IMR-90 (cell line): Measurements from ENCODE around the gene IL17C. TPM values are rescaled to one million over a fixed set of nuclear protein-coding genes. Genes with fewer than 3 reads are reported as not detected.

ENCODE experiments used
- ATAC-seq: fragments of 200-7000 bp; cut with Tn5 transposase; 2 replicates; pipeline ENCODE4 v1.9.1; 2020; ENCODE audit warnings: low read depth, mild to moderate bottlenecking, moderate library complexity
- BruUV-seq: library from RNA; stranded (reverse); fragments of 400-500 nt; replicated peaks from 2 replicates; lab custom pipeline; 2021; lab: Mats Ljungman, UMichigan
- CTCF ChIA-PET: fragments of 300-600 bp; formaldehyde crosslinking; extraction: SDS; loops from one replicate; lab custom pipeline; 2021; ENCODE audit warnings: antibody characterized with exemption; lab: Yijun Ruan, JAX
- POLR2A ChIA-PET: fragments of 300-600 bp; sonication (Branson Sonifier 250); formaldehyde crosslinking; loops from one replicate; lab custom pipeline; 2022; ENCODE audit warnings: antibody characterized with exemption; ENCODE audit not compliant: unreplicated experiment; lab: Charles Lee
- DNase-seq: peaks from one replicate; pipeline ENCODE4 v3.0.0; 2013
- H2AFZ ChIP-seq: replicated peaks from 2 replicates; pipeline ENCODE3; 2013; ENCODE audit warnings: low read length, mild to moderate bottlenecking; ENCODE audit not compliant: poor library complexity
- H2AK5ac ChIP-seq: 2 replicates; pipeline ENCODE4 v1.6.1; 2013; ENCODE audit warnings: low read depth, low read length, inconsistent platforms
- H2AK9ac ChIP-seq: replicated peaks from 2 replicates; pipeline ENCODE3; 2013; ENCODE audit warnings: mild to moderate bottlenecking, low read depth, low read length, moderate library complexity; ENCODE audit not compliant: poor library complexity
- H2BK120ac ChIP-seq: 2 replicates; pipeline ENCODE4 v1.6.1; 2013; ENCODE audit warnings: low read depth, low read length, inconsistent platforms
- H2BK15ac ChIP-seq: 3 replicates; pipeline ENCODE4 v1.6.1; 2013; ENCODE audit warnings: low read depth, low read length, inconsistent platforms
- H2BK20ac ChIP-seq: 2 replicates; pipeline ENCODE4 v1.6.1; 2013; ENCODE audit warnings: low read depth, mild to moderate bottlenecking, inconsistent platforms, low read length, moderate library complexity
- H2BK5ac ChIP-seq: 2 replicates; pipeline ENCODE4 v1.6.1; 2013; ENCODE audit warnings: mild to moderate bottlenecking, low read depth, low read length, inconsistent platforms; ENCODE audit not compliant: poor library complexity, severe bottlenecking
- H3K14ac ChIP-seq: replicated peaks from 2 replicates; pipeline ENCODE4 v1.6.1; 2013; ENCODE audit warnings: low read depth, low read length, inconsistent platforms
- H3K18ac ChIP-seq: 2 replicates; pipeline ENCODE4 v1.6.1; 2013; ENCODE audit warnings: low read depth, low read length, control low read depth
- H3K23ac ChIP-seq: 2 replicates; pipeline ENCODE4 v1.6.1; 2013; ENCODE audit warnings: low read depth, low read length, inconsistent platforms
- H3K27ac ChIP-seq: 2 replicates; pipeline ENCODE4 v1.5.1; 2013; ENCODE audit warnings: mild to moderate bottlenecking, control low read depth, low read length; ENCODE audit not compliant: insufficient read depth
- H3K27me3 ChIP-seq: 2 replicates; pipeline ENCODE4 v1.6.1; 2013; ENCODE audit warnings: low read length; ENCODE audit not compliant: control insufficient read depth, insufficient read depth
- H3K36me3 ChIP-seq: 2 replicates; pipeline ENCODE4 v1.6.1; 2013; ENCODE audit warnings: low read length, mixed read lengths; ENCODE audit not compliant: control insufficient read depth, insufficient read depth
- H3K4ac ChIP-seq: 2 replicates; pipeline ENCODE4 v1.6.1; 2013; ENCODE audit warnings: low read depth, low read length, inconsistent platforms
- H3K4me1 ChIP-seq: 2 replicates; pipeline ENCODE4 v1.6.1; 2013; ENCODE audit warnings: low read length, mixed read lengths; ENCODE audit not compliant: control insufficient read depth, insufficient read depth
- H3K4me2 ChIP-seq: 2 replicates; pipeline ENCODE4 v1.6.1; 2013; ENCODE audit warnings: low read depth, mild to moderate bottlenecking, control low read depth, low read length, moderate library complexity
- H3K4me3 ChIP-seq: 2 replicates; pipeline ENCODE4 v1.5.1; 2013; ENCODE audit warnings: low read depth, mild to moderate bottlenecking, control low read depth, low read length, moderate library complexity; ENCODE audit not compliant: insufficient read depth
- H3K56ac ChIP-seq: 2 replicates; pipeline ENCODE4 v1.6.1; 2013; ENCODE audit warnings: low read length, inconsistent platforms; ENCODE audit not compliant: insufficient read depth; ENCODE audit errors: extremely low read depth
- H3K79me1 ChIP-seq, 2 experiments: 2 replicates each; pipeline ENCODE4 v1.6.1; 2013; ENCODE audit warnings: low read length in 2 of 2, inconsistent platforms in 1 of 2, low read depth in 1 of 2
- H3K9ac ChIP-seq: 2 replicates; pipeline ENCODE4 v1.6.1; 2013; ENCODE audit warnings: low read depth, low read length, control low read depth
- H3K9me1 ChIP-seq: 2 replicates; pipeline ENCODE4 v1.6.1; 2013; ENCODE audit warnings: low read length, inconsistent platforms; ENCODE audit not compliant: insufficient read depth
- H3K9me3 ChIP-seq: 2 replicates; pipeline ENCODE4 v1.6.1; 2013; ENCODE audit warnings: low read length; ENCODE audit not compliant: control insufficient read depth, insufficient read depth
- H4K20me1 ChIP-seq: 2 replicates; pipeline ENCODE4 v1.6.1; 2013; ENCODE audit warnings: low read length, inconsistent platforms; ENCODE audit not compliant: insufficient read depth
- H4K5ac ChIP-seq: 2 replicates; pipeline ENCODE4 v1.6.1; 2013; ENCODE audit warnings: mild to moderate bottlenecking, low read depth, low read length, control low read depth
- H4K8ac ChIP-seq, 2 experiments: 2 replicates each; pipeline ENCODE4 v1.6.1; 2013; ENCODE audit warnings: low read depth in 2 of 2, low read length in 2 of 2, control low read depth in 1 of 2, inconsistent platforms in 1 of 2
- H4K91ac ChIP-seq: 2 replicates; pipeline ENCODE4 v1.6.1; 2013; ENCODE audit warnings: low read depth, low read length, inconsistent platforms; ENCODE audit not compliant: insufficient read depth
- BHLHE40 ChIP-seq: fragments of 150-350 bp; IDR thresholded peaks from 2 replicates; pipeline ENCODE4 v1.6.1; 2016; ENCODE audit warnings: mild to moderate bottlenecking, low read depth, low read length
- CEBPB ChIP-seq: IDR thresholded peaks from 2 replicates; pipeline ENCODE4 v1.6.1; 2012; ENCODE audit warnings: low read depth, low read length, improper control_type of control experiment
- CHD1 ChIP-seq: IDR thresholded peaks from 2 replicates; pipeline ENCODE4 v1.6.1; 2012; ENCODE audit warnings: low read depth, low read length, improper control_type of control experiment
- FOS ChIP-seq: fragments of 150-350 bp; IDR thresholded peaks from 2 replicates; pipeline ENCODE4 v1.6.1; 2016; ENCODE audit warnings: low read depth, low read length
- MAFK ChIP-seq: IDR thresholded peaks from 2 replicates; pipeline ENCODE4 v1.6.1; 2012; ENCODE audit warnings: low read depth, low read length, improper control_type of control experiment
- MAZ ChIP-seq: IDR thresholded peaks from 2 replicates; pipeline ENCODE4 v1.6.1; 2012; ENCODE audit warnings: low read depth, mild to moderate bottlenecking, low read length, improper control_type of control experiment, moderate library complexity, borderline replicate concordance
- MXI1 ChIP-seq: IDR thresholded peaks from 2 replicates; pipeline ENCODE4 v1.6.1; 2012; ENCODE audit warnings: low read depth, mild to moderate bottlenecking, low read length, moderate library complexity, borderline replicate concordance
- NFE2L2 ChIP-seq: fragments of 150-350 bp; IDR thresholded peaks from 2 replicates; pipeline ENCODE4 v1.6.1; 2016; ENCODE audit warnings: low read depth, mild to moderate bottlenecking, low read length
- POLR2A ChIP-seq: IDR thresholded peaks from 2 replicates; pipeline ENCODE4 v1.6.1; 2012; ENCODE audit warnings: mild to moderate bottlenecking, low read depth, low read length
- RAD21 ChIP-seq: IDR thresholded peaks from 2 replicates; pipeline ENCODE4 v1.6.1; 2012; ENCODE audit warnings: low read length, improper control_type of control experiment
- RCOR1 ChIP-seq: IDR thresholded peaks from 2 replicates; pipeline ENCODE4 v1.6.1; 2012; ENCODE audit warnings: mild to moderate bottlenecking, low read length, improper control_type of control experiment; ENCODE audit not compliant: insufficient replicate concordance
- RFX5 ChIP-seq: IDR thresholded peaks from 2 replicates; pipeline ENCODE4 v1.8.0; 2012; ENCODE audit warnings: low read depth, mild to moderate bottlenecking, low read length, moderate library complexity
- SMC3 ChIP-seq: fragments of 150-350 bp; IDR thresholded peaks from 2 replicates; pipeline ENCODE4 v1.6.1; 2016; ENCODE audit warnings: low read depth, mild to moderate bottlenecking, antibody characterized with exemption, low read length, moderate library complexity
- WGBS, 2 experiments: methylation state at CpG; one replicate each; pipeline versions ENCODE4 v1.1.5 to v1.1.7; 2013; ENCODE audit warnings: missing lambda C conversion rate in 2 of 2; ENCODE audit not compliant: insufficient read length in 1 of 2; ENCODE audit errors: extremely low coverage in 2 of 2; 5-methylcytosine and 5-hydroxymethylcytosine counted together
- dilution Hi-C: fragments of 300-500 bp; cut with HindIII; formaldehyde crosslinking; loops from one replicate; pipeline ENCODE4 v1.14.3; 2018; ENCODE audit warnings: low sequenced_read_pairs; ENCODE audit not compliant: unreplicated experiment
- in situ Hi-C: fragments of 300-500 bp; cut with MboI; formaldehyde crosslinking; loops from 3 replicates; pipeline ENCODE4 v1.14.3; 2019; ENCODE audit warnings: low sequenced_read_pairs, inconsistent platforms, mixed read lengths
- intact Hi-C: fragments of 100-400 bp; cut with micrococcal nuclease; formaldehyde crosslinking; loops from 2 replicates; pipeline ENCODE4 v1.10.0; 2022
- polyA plus RNA-seq, 3 experiments: library from polyadenylated mRNA; depleted of rRNA; stranded (reverse); fragments of >200 nt; gene quantifications; 2 replicates each; pipeline ENCODE4 v1.2.3, GENCODE V29; 2012; ENCODE audit warnings: low replicate concordance in 1 of 3
- total RNA-seq: library from RNA; depleted of rRNA; stranded (reverse); fragments of >200 nt; gene quantifications from 2 replicates; pipeline ENCODE4 v1.2.3, GENCODE V29; 2012
- TF ChIP-seq, protein P1 (sequence below): fragments of 150-350 bp; IDR thresholded peaks from 2 replicates; pipeline ENCODE4 v1.6.1; 2017; ENCODE audit warnings: mild to moderate bottlenecking, antibody characterized with exemption, low read length, low read depth
- TF ChIP-seq, protein P2 (sequence below): fragments of 150-350 bp; IDR thresholded peaks from 2 replicates; pipeline ENCODE4 v1.6.1; 2016; ENCODE audit warnings: low read depth, mild to moderate bottlenecking, low read length, moderate library complexity, borderline replicate concordance
- TF ChIP-seq, protein P3 (sequence below): conservative IDR thresholded peaks from 2 replicates; pipeline ENCODE4 v1.5.1; 2012; ENCODE audit warnings: mild to moderate bottlenecking, low read depth, low read length, improper control_type of control experiment

The IL17C gene
- total and polyA plus RNA-seq, 2 of the 4 experiments (the other 2 are of a cell fraction) = 0.09 TPM; not detected in 1

DNA sequence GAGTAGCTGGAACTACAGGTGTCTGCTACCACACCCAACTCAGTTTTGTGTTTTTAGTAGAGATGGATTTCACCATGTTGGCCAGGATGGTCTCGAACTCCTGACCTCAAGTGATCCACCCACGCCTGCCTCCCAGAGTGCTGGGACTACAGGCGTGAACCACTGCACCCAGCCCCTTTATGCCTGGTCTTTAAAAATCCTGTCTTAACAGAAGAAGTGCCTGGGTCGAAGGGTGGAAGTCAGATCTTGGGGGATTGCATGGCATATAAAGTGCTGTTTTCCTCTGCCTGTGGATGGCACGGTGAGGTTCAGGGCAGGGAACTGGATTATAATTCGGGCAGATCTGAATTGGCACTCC is 37.9 kb upstream of the IL17C start:
- 100% methylated on average over 2 of the region's 6 CpGs; no CpG with 5 or more reads in 1 of the 2 experiments for WGBS, 2 experiments
- no peaks in the 10 kb centered on the region for H3K4me1 ChIP-seq
- no peaks in the 10 kb centered on the region for H3K27me3 ChIP-seq
- BruUV-seq = no TSS peak
- H3K14ac ChIP-seq = no peak overlapping the region
- no peak overlapping the region for H4K91ac ChIP-seq
- no peak overlapping the region for H3K18ac ChIP-seq
- in situ Hi-C loops = no loop called here
- ChIA-PET POLR2A (no interaction called here), CTCF (no interaction called here)
- TF ChIP-seq, protein P1, sequence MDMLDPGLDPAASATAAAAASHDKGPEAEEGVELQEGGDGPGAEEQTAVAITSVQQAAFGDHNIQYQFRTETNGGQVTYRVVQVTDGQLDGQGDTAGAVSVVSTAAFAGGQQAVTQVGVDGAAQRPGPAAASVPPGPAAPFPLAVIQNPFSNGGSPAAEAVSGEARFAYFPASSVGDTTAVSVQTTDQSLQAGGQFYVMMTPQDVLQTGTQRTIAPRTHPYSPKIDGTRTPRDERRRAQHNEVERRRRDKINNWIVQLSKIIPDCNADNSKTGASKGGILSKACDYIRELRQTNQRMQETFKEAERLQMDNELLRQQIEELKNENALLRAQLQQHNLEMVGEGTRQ = no peak
- TF ChIP-seq, protein P2, sequence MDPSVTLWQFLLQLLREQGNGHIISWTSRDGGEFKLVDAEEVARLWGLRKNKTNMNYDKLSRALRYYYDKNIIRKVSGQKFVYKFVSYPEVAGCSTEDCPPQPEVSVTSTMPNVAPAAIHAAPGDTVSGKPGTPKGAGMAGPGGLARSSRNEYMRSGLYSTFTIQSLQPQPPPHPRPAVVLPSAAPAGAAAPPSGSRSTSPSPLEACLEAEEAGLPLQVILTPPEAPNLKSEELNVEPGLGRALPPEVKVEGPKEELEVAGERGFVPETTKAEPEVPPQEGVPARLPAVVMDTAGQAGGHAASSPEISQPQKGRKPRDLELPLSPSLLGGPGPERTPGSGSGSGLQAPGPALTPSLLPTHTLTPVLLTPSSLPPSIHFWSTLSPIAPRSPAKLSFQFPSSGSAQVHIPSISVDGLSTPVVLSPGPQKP = no peak
- no peak for TF ChIP-seq NFE2L2
- no peak for TF ChIP-seq SMC3
- TF ChIP-seq MAFK = no peak
- TF ChIP-seq POLR2A = no peak
- TF ChIP-seq BHLHE40 = no peak
- no peak for TF ChIP-seq RFX5
- TF ChIP-seq, protein P3, sequence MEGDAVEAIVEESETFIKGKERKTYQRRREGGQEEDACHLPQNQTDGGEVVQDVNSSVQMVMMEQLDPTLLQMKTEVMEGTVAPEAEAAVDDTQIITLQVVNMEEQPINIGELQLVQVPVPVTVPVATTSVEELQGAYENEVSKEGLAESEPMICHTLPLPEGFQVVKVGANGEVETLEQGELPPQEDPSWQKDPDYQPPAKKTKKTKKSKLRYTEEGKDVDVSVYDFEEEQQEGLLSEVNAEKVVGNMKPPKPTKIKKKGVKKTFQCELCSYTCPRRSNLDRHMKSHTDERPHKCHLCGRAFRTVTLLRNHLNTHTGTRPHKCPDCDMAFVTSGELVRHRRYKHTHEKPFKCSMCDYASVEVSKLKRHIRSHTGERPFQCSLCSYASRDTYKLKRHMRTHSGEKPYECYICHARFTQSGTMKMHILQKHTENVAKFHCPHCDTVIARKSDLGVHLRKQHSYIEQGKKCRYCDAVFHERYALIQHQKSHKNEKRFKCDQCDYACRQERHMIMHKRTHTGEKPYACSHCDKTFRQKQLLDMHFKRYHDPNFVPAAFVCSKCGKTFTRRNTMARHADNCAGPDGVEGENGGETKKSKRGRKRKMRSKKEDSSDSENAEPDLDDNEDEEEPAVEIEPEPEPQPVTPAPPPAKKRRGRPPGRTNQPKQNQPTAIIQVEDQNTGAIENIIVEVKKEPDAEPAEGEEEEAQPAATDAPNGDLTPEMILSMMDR = no peak
- TF ChIP-seq MAZ = no peak
- TF ChIP-seq FOS = no peak
- TF ChIP-seq MXI1 = no peak
- no peak for TF ChIP-seq RCOR1
- TF ChIP-seq RAD21 = no peak
- TF ChIP-seq CHD1 = no peak
- TF ChIP-seq CEBPB = no peak
- H2BK20ac ChIP-seq = no peak overlapping the region
- no peak overlapping the region for H4K5ac ChIP-seq
- no peak overlapping the region for H3K4me3 ChIP-seq
- peaks cover 52% of the 10 kb centered on the region for H3K36me3 ChIP-seq
- H2AK5ac ChIP-seq = no peak overlapping the region
- no peaks in the 10 kb centered on the region for H3K9me3 ChIP-seq
- no peak overlapping the region for H3K9ac ChIP-seq
- H3K56ac ChIP-seq = no peak overlapping the region
- no peak for ATAC-seq
- H3K4ac ChIP-seq = no peak overlapping the region
- no peak overlapping the region for H3K27ac ChIP-seq
- peaks cover 26% of the 10 kb centered on the region for H4K20me1 ChIP-seq
- no peak overlapping the region for H2AFZ ChIP-seq
- H2BK120ac ChIP-seq = no peak overlapping the region
- no peak overlapping the region for H4K8ac ChIP-seq
- no peak overlapping the region for H2AK9ac ChIP-seq
- intact Hi-C loops = no loop called here
- H3K9me1 ChIP-seq = peaks cover 8% of the 10 kb centered on the region; the same call in 1 of the 2 replicates
- no peak overlapping the region for H2BK5ac ChIP-seq
- dilution Hi-C loops = no loop called here
- no peak overlapping the region for H3K4me2 ChIP-seq
- no peak for DNase-seq
- H3K23ac ChIP-seq = no peak overlapping the region
- H2BK15ac ChIP-seq = no peak overlapping the region
- peaks cover 0 to 59% of the 10 kb centered on the region in 2 experiments; a peak in 3 of 4 replicates for H3K79me1 ChIP-seq
